ENCODE data around the gene CSTPP1. TPM values are rescaled to one million over a fixed set of nuclear protein-coding genes. Genes with fewer than 3 reads are reported as not detected.

The CSTPP1 gene
- total RNA-seq, 1 donor from 2014 or later = 29.6 TPM

DNA sequence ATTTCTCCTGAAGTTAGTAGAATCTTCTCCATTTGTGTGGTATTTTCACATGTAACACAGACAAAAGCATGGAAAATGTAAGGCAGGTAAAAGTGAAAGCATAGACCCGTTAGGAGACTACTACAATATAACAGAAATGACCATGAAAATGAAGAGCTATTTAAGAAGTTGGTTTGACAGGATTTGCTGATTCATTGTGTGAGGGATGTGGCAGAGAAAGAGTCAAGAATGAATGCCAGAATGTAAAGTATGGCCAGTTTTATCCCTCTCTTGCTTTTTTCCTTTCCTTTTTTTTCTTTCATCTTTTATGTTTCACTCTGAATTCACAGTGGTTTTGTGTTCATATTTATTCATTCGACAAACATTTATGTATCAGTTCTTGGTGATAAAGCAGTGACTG is 124.2 kb downstream of the CSTPP1 start:
- Histone ChIP-seq H3K36me3 (ENCODE audit: insufficient read depth, low read length) (no peaks in the 10 kb centered on the region), H3K4me3 (ENCODE audit: insufficient read depth, low read depth, low read length) (no peak overlapping the region), H3K79me2 (ENCODE audit: insufficient read depth, low read length) (no peaks in the 10 kb centered on the region), H3K4me2 (ENCODE audit: low read length) (peak overlapping the region; percentile 37), H3K27ac (ENCODE audit: low read depth, low read length) (no peak overlapping the region), H3K4me1 (ENCODE audit: insufficient read depth, low read length) (peaks cover 9% of the 10 kb centered on the region), H3K9me3 (ENCODE audit: insufficient read depth, low read depth, low read length) (no peaks in the 10 kb centered on the region), H3K9ac (ENCODE audit: low read length) (peak overlapping the region; percentile 12), H2AFZ (ENCODE audit: low read depth, low read length) (no peak overlapping the region), H4K20me1 (ENCODE audit: insufficient read depth, low read length) (peaks cover 3% of the 10 kb centered on the region), H3K27me3 (ENCODE audit: insufficient read depth, low read length) (no peaks in the 10 kb centered on the region)
- FAIRE-seq (peak; percentile 77), DNase-seq (ENCODE audit: low read depth) (peak; percentile 41)
- Mint-ChIP-seq H3K9me3 (ENCODE audit: unreplicated experiment) (peaks cover 3% of the 10 kb centered on the region), H3K27me3 (ENCODE audit: low read depth, unreplicated experiment) (no peaks in the 10 kb centered on the region), H3K4me1 (ENCODE audit: low read depth, unreplicated experiment) (peaks cover 24% of the 10 kb centered on the region), H3K27ac (ENCODE audit: unreplicated experiment) (peak overlapping the region; percentile 93), H3K36me3 (ENCODE audit: low read depth, unreplicated experiment) (peaks cover 5% of the 10 kb centered on the region), H3K4me3 (ENCODE audit: unreplicated experiment) (no peak overlapping the region)
- TF ChIP-seq, protein P1, sequence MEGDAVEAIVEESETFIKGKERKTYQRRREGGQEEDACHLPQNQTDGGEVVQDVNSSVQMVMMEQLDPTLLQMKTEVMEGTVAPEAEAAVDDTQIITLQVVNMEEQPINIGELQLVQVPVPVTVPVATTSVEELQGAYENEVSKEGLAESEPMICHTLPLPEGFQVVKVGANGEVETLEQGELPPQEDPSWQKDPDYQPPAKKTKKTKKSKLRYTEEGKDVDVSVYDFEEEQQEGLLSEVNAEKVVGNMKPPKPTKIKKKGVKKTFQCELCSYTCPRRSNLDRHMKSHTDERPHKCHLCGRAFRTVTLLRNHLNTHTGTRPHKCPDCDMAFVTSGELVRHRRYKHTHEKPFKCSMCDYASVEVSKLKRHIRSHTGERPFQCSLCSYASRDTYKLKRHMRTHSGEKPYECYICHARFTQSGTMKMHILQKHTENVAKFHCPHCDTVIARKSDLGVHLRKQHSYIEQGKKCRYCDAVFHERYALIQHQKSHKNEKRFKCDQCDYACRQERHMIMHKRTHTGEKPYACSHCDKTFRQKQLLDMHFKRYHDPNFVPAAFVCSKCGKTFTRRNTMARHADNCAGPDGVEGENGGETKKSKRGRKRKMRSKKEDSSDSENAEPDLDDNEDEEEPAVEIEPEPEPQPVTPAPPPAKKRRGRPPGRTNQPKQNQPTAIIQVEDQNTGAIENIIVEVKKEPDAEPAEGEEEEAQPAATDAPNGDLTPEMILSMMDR (IDR thresholded peaks at IDR 0.05; ENCODE audit: insufficient read depth, low read depth, low read length) = no peak
- no peak for TF ChIP-seq EZH2 (IDR thresholded peaks at IDR 0.05; ENCODE audit: insufficient read depth, low read length)

- no peak overlapping the region for H3K4me3 ChIP-seq (ENCODE audit: insufficient read depth, low read depth, low read length)
- no peak overlapping the region for H3K4me2 ChIP-seq (ENCODE audit: low read length)
- H3K27ac ChIP-seq (ENCODE audit: low read depth, low read length) = no peak overlapping the region
- FAIRE-seq (no peak), DNase-seq (ENCODE audit: low read depth) (no peak)
- no peak overlapping the region for H2AFZ ChIP-seq (ENCODE audit: low read depth, low read length)
- Mint-ChIP-seq H3K4me3 (ENCODE audit: unreplicated experiment) (peak overlapping the region; percentile 21), H3K27ac (ENCODE audit: unreplicated experiment) (peak overlapping the region; percentile 93), H3K4me1 (ENCODE audit: low read depth, unreplicated experiment) (peaks cover 18% of the 10 kb centered on the region), H3K9me3 (ENCODE audit: unreplicated experiment) (peaks cover 3% of the 10 kb centered on the region), H3K36me3 (ENCODE audit: low read depth, unreplicated experiment) (peaks cover 5% of the 10 kb centered on the region), H3K27me3 (ENCODE audit: low read depth, unreplicated experiment) (no peaks in the 10 kb centered on the region)
- peaks cover 3% of the 10 kb centered on the region for H4K20me1 ChIP-seq (ENCODE audit: insufficient read depth, low read length)
- peaks cover 3% of the 10 kb centered on the region for H3K4me1 ChIP-seq (ENCODE audit: insufficient read depth, low read length)
- no peak overlapping the region for H3K9ac ChIP-seq (ENCODE audit: low read length)
- H3K36me3 ChIP-seq (ENCODE audit: insufficient read depth, low read length) = no peaks in the 10 kb centered on the region
- no peaks in the 10 kb centered on the region for H3K27me3 ChIP-seq (ENCODE audit: insufficient read depth, low read length)
- no peaks in the 10 kb centered on the region for H3K79me2 ChIP-seq (ENCODE audit: insufficient read depth, low read length)
- H3K9me3 ChIP-seq (ENCODE audit: insufficient read depth, low read depth, low read length) = no peaks in the 10 kb centered on the region
- no peak for TF ChIP-seq EZH2 (IDR thresholded peaks at IDR 0.05; ENCODE audit: insufficient read depth, low read length)
- TF ChIP-seq, protein P1 (IDR thresholded peaks at IDR 0.05; ENCODE audit: insufficient read depth, low read depth, low read length) = no peak
Observed at GRCh38 chr11:47061429-47062178, 125.0 kb downstream of the CSTPP1 start.

GRCh38 chr11:47062736-47063135 is 126.2 kb downstream of the CSTPP1 start:
- TF ChIP-seq, protein P1 (IDR thresholded peaks at IDR 0.05; ENCODE audit: insufficient read depth, low read depth, low read length) = no peak
- TF ChIP-seq EZH2 (IDR thresholded peaks at IDR 0.05; ENCODE audit: insufficient read depth, low read length) = no peak
- Histone ChIP-seq H3K4me2 (ENCODE audit: low read length) (no peak overlapping the region), H3K9ac (ENCODE audit: low read length) (no peak overlapping the region), H3K79me2 (ENCODE audit: insufficient read depth, low read length) (no peaks in the 10 kb centered on the region), H4K20me1 (ENCODE audit: insufficient read depth, low read length) (peaks cover 3% of the 10 kb centered on the region), H3K36me3 (ENCODE audit: insufficient read depth, low read length) (no peaks in the 10 kb centered on the region), H3K4me3 (ENCODE audit: insufficient read depth, low read depth, low read length) (no peak overlapping the region), H3K27me3 (ENCODE audit: insufficient read depth, low read length) (no peaks in the 10 kb centered on the region), H3K4me1 (ENCODE audit: insufficient read depth, low read length) (no peaks in the 10 kb centered on the region), H2AFZ (ENCODE audit: low read depth, low read length) (no peak overlapping the region), H3K9me3 (ENCODE audit: insufficient read depth, low read depth, low read length) (no peaks in the 10 kb centered on the region), H3K27ac (ENCODE audit: low read depth, low read length) (no peak overlapping the region)
- H3K36me3 Mint-ChIP-seq (ENCODE audit: low read depth, unreplicated experiment) = peaks cover 5% of the 10 kb centered on the region
- peaks cover 3% of the 10 kb centered on the region for H3K9me3 Mint-ChIP-seq (ENCODE audit: unreplicated experiment)
- H3K27ac Mint-ChIP-seq (ENCODE audit: unreplicated experiment) = no peak overlapping the region
- DNase-seq (ENCODE audit: low read depth) = no peak
- FAIRE-seq = no peak
- H3K4me3 Mint-ChIP-seq (ENCODE audit: unreplicated experiment) = no peak overlapping the region
- H3K4me1 Mint-ChIP-seq (ENCODE audit: low read depth, unreplicated experiment) = peaks cover 24% of the 10 kb centered on the region
- H3K27me3 Mint-ChIP-seq (ENCODE audit: low read depth, unreplicated experiment) = no peaks in the 10 kb centered on the region
